ENCODE results near the gene INO80.
"Not testable (repeated sequence)": the region's sequence is repeated elsewhere in the genome, so short reads cannot be mapped to it uniquely, and the experiment has no call there.

The INO80 gene

DNA sequence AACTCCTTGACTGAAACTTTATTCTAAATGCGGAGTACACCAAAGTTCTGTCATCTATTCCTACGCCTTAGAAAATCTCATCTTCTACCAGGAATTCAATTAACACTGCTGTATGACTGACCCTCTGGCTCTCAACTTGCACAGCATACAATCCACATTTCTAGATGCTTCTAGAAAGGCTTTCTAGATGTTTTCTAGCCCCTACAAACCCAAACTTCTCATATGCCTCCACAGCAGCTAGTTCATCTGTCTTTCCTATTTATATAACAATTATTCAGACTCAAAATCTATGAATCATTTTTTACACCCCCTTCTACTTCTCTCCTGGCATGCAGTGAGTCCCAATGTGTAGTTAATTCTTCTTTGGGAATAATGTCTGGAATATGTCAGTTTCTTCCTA, 13.2 kb downstream of the INO80 start:
- DNase-seq (ENCODE audit: extremely low spot score), result no peak
- TF ChIP-seq, protein P1, sequence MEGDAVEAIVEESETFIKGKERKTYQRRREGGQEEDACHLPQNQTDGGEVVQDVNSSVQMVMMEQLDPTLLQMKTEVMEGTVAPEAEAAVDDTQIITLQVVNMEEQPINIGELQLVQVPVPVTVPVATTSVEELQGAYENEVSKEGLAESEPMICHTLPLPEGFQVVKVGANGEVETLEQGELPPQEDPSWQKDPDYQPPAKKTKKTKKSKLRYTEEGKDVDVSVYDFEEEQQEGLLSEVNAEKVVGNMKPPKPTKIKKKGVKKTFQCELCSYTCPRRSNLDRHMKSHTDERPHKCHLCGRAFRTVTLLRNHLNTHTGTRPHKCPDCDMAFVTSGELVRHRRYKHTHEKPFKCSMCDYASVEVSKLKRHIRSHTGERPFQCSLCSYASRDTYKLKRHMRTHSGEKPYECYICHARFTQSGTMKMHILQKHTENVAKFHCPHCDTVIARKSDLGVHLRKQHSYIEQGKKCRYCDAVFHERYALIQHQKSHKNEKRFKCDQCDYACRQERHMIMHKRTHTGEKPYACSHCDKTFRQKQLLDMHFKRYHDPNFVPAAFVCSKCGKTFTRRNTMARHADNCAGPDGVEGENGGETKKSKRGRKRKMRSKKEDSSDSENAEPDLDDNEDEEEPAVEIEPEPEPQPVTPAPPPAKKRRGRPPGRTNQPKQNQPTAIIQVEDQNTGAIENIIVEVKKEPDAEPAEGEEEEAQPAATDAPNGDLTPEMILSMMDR (IDR thresholded peaks at IDR 0.05; ENCODE audit: control extremely low read depth, extremely low read depth, low read depth, missing control alignments), result no peak
- ChIA-PET POLR2A (no interaction called here), CTCF (no interaction called here)

DNA sequence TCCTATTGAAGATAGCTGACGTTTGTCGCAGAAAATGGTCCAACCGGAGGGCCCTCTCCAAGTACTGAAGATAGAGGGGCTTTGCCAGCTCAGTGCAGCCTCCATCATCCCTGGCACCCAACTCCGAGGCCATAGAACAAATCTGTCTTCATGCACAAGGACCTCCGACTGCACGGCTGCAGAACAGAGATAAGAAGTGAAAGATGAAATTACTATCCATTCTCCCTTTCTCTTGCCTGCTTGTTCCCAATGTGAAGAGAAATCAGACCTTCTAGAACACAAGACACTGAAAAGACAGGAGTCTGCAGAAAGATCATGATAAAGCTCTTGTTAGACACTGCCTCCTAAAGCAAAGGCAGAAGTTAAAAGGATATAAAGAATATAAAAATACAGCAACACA, 19.9 kb downstream of the INO80 start:
- TF ChIP-seq, protein P1 (IDR thresholded peaks at IDR 0.05; ENCODE audit: control extremely low read depth, extremely low read depth, low read depth, missing control alignments), result no peak
- POLR2A ChIA-PET, result no interaction called here
- DNase-seq (ENCODE audit: extremely low spot score), result no peak
- CTCF ChIA-PET, result no interaction called here

GRCh38 chr15:41085029-41085428, 31.1 kb downstream of the INO80 start:
- TF ChIP-seq, protein P1 (IDR thresholded peaks at IDR 0.05; ENCODE audit: control extremely low read depth, extremely low read depth, low read depth, missing control alignments), result no peak
- CTCF ChIA-PET, result no interaction called here
- POLR2A ChIA-PET, result no interaction called here
- DNase-seq (ENCODE audit: extremely low spot score), result no peak

GRCh38 chr15:41080144-41080543, 35.9 kb downstream of the INO80 start:
- POLR2A ChIA-PET, result no interaction called here
- CTCF ChIA-PET, result no interaction called here
- TF ChIP-seq, protein P1 (IDR thresholded peaks at IDR 0.05; ENCODE audit: control extremely low read depth, extremely low read depth, low read depth, missing control alignments), result no peak
- no peak for DNase-seq (ENCODE audit: extremely low spot score)

DNA sequence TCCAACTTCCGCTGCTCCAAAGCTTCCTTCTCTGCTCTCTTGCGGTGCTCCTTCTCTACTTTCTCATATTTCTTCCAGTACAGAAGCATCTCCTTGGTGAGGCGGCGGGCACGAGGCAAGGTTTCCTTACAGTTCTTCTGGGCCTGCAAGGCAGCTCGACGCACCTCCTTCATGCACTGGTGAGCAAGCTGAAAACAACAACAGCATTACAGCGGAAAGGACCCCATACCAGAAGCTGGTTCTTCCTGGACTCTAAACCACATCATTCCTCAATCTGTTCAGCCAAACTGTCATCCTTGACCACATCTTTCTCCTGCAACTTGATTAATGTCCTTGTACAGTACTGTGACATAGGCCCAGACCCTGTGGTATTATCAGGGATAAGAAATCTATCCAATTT, 36.4 kb downstream of the INO80 start:
- ChIA-PET POLR2A (no interaction called here), CTCF (interaction anchor here (1.6 kb wide), 1 partner anchor 176 kb away, joined by 4 read pairs; no protein-coding TSS in a partner anchor)
- no peak for DNase-seq (ENCODE audit: extremely low spot score)
- TF ChIP-seq, protein P1 (IDR thresholded peaks at IDR 0.05; ENCODE audit: control extremely low read depth, extremely low read depth, low read depth, missing control alignments), result no peak

GRCh38 chr15:41078879-41079278, 37.2 kb downstream of the INO80 start:
- DNase-seq (ENCODE audit: extremely low spot score); POLR2A ChIA-PET: not testable (repeated sequence)
- CTCF ChIA-PET, result interaction anchor here (1.2 to 1.6 kb wide), 3 partner anchors 11 to 175 kb away, joined by 3 to 8 read pairs (median 4); no protein-coding TSS in a partner anchor

DNA sequence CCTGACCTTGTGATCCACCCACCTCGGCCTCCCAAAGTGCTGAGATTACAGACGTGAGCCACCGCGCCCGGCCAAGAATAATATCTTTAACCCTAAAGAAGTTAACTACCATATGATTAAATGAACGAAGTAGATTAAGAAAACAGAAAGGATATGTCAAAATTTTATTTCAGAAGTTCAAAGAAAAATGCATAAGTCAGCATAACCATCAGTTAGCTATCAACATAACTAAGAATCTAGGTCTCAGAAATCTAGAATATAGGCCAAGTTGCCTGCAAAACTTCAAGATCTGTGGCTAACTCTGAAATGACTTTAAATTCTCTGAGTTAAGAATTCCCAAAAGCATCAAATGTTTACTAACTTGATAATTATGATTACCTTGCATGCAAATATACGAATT, 38.0 kb downstream of the INO80 start:
- POLR2A ChIA-PET, result no interaction called here
- TF ChIP-seq, protein P1 (IDR thresholded peaks at IDR 0.05; ENCODE audit: control extremely low read depth, extremely low read depth, low read depth, missing control alignments), result no peak
- CTCF ChIA-PET, result interaction anchor here (1.2 to 1.6 kb wide), 3 partner anchors 10 to 175 kb away, joined by 3 to 8 read pairs (median 4); no protein-coding TSS in a partner anchor
- DNase-seq (ENCODE audit: extremely low spot score), result no peak

Measured in GM10248 (cell line).